HepG2 (cell line): ENCODE results near the gene NUF2. TPM values are rescaled to one million over a fixed set of nuclear protein-coding genes. Genes with fewer than 3 reads are reported as not detected.

ENCODE experiments used
- CBX2 ChIP-seq, 2 experiments: fragments of 200-600 bp in 1 of 2; sonication (generic); formaldehyde crosslinking in 1 of 2; IDR thresholded peaks; 2 replicates each; pipeline versions ENCODE4 v1.7.0 to v1.8.1; 2018 to 2022; ENCODE audit warnings: low read depth in 2 of 2, low read length in 1 of 2, mild to moderate bottlenecking in 1 of 2, missing genetic modification reagents in 1 of 2
- NFE2L2 ChIP-seq: fragments of 150-350 bp; IDR thresholded peaks from 2 replicates; pipeline ENCODE4 v1.6.1; 2014; ENCODE audit warnings: low read length
- NFYC ChIP-seq: IDR thresholded peaks from 2 replicates; pipeline ENCODE4 v1.6.1; 2016; ENCODE audit warnings: missing genetic modification reagents, missing compliant biosample characterization
- RCOR2 ChIP-seq: IDR thresholded peaks from 2 replicates; pipeline ENCODE4 v1.6.1; 2016; ENCODE audit warnings: missing biosample characterization, missing genetic modification reagents
- ZNF484 ChIP-seq: sonication (generic); formaldehyde crosslinking; IDR thresholded peaks from 2 replicates; pipeline ENCODE4 v1.5.1; 2020; ENCODE audit warnings: mild to moderate bottlenecking, low read depth, missing genetic modification reagents, borderline replicate concordance
- ZNF563 ChIP-seq: sonication (generic); formaldehyde crosslinking; IDR thresholded peaks from 2 replicates; pipeline ENCODE4 v1.8.0; 2022; ENCODE audit warnings: mild to moderate bottlenecking, moderate library complexity, missing genetic modification reagents
- polyA plus RNA-seq, 8 experiments: library from polyadenylated mRNA; depleted of rRNA in 3 of 8; stranded (reverse) in 7 of 8; unstranded in 1 of 8; fragments of >200 nt; fragmentation: Illumina TruSeq in 4 of 8; extraction: Trizol in 4 of 8; gene quantifications; 2 replicates each; pipeline versions ENCODE4 v1.2.1 to v1.2.3, GENCODE V29; 2011 to 2016; ENCODE audit warnings: low read depth in 4 of 8, missing spikeins in 1 of 8, mixed read lengths in 1 of 8; ENCODE audit not compliant: insufficient read depth in 1 of 8
- total RNA-seq, 5 experiments: library from RNA; depleted of rRNA; stranded (reverse); fragments of >200 nt; fragmentation: Illumina TruSeq; extraction: Trizol; gene quantifications; 2 replicates each; pipeline ENCODE4 v1.2.3, GENCODE V29; 2016; ENCODE audit warnings: low read depth in 1 of 5
- TF ChIP-seq, protein P1 (sequence below): sonication (generic); formaldehyde crosslinking; IDR thresholded peaks from 2 replicates; pipeline ENCODE4 v1.4.0; 2020; ENCODE audit warnings: missing genetic modification reagents
- TF ChIP-seq, protein P2 (sequence below): IDR thresholded peaks from 2 replicates; pipeline ENCODE4 v1.6.1; 2016; ENCODE audit warnings: control low read depth
- TF ChIP-seq, protein P3 (sequence below): sonication (generic); formaldehyde crosslinking; IDR thresholded peaks from 2 replicates; pipeline ENCODE4 v1.5.1; 2020; ENCODE audit warnings: mild to moderate bottlenecking, missing genetic modification reagents, moderate library complexity
- TF ChIP-seq, protein P4 (sequence below): sonication (generic); formaldehyde crosslinking; IDR thresholded peaks from 2 replicates; pipeline ENCODE4 v1.8.0; 2023; ENCODE audit warnings: mild to moderate bottlenecking, missing genetic modification reagents
- TF ChIP-seq, protein P5 (sequence below): IDR thresholded peaks from 2 replicates; pipeline ENCODE4 v1.6.1; 2018; ENCODE audit warnings: missing genetic modification reagents

The NUF2 gene
- total and polyA plus RNA-seq, 2 of the 13 experiments (the other 11 are each of a cell fraction or from before 2014, with no cell fraction given) = 26.0 to 39.4 TPM

DNA sequence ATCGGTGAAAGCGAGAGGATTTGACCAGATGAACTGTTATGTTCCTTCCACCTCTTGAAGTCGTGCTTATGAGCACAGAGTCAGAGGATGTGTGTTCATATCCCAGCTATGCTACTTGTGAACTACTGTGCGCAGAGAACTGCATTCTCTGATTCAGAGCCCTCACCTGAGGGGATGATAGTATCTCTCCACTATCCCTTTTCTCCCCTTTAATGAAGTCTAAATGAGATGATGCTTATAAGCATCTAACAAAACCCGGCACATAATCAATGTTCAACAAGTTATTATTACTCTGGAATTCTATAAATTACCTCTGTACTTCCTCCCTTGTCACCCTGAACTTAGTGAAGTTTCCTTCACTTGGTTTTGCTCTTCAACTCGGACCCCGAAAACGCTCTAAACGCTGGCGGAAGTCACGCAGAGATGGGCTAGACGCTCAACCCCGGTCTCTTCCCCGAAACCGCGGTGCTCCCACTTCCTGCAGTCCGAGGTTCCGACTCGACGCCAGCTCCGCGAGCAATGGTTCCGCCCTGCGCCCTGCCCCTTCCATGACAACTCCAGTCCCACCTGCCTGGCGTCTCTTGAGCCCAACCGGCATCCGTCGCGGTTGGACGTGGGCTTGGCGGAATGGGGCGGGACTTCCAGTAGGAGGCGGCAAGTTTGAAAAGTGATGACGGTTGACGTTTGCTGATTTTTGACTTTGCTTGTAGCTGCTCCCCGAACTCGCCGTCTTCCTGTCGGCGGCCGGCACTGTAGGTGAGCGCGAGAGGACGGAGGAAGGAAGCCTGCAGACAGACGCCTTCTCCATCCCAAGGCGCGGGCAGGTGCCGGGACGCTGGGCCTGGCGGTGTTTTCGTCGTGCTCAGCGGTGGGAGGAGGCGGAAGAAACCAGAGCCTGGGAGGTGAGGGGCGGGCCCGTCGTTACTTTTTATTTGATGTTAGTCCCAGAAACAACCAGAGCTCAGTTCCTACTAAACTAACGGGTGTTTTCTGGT, at the start of gene NUF2 (continued):
- TF ChIP-seq, protein P1, sequence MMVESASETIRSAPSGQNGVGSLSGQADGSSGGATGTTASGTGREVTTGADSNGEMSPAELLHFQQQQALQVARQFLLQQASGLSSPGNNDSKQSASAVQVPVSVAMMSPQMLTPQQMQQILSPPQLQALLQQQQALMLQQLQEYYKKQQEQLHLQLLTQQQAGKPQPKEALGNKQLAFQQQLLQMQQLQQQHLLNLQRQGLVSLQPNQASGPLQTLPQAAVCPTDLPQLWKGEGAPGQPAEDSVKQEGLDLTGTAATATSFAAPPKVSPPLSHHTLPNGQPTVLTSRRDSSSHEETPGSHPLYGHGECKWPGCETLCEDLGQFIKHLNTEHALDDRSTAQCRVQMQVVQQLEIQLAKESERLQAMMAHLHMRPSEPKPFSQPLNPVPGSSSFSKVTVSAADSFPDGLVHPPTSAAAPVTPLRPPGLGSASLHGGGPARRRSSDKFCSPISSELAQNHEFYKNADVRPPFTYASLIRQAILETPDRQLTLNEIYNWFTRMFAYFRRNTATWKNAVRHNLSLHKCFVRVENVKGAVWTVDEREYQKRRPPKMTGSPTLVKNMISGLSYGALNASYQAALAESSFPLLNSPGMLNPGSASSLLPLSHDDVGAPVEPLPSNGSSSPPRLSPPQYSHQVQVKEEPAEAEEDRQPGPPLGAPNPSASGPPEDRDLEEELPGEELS (CRISPR knock-in tag) = peak; percentile 85
- peak; percentile 81 for TF ChIP-seq RCOR2 (CRISPR knock-in tag)
- TF ChIP-seq ZNF563 (CRISPR knock-in tag) = peak; percentile 98
- TF ChIP-seq ZNF484 (CRISPR knock-in tag) = no peak
- no peak; the same call in 1 of the 2 replicates for TF ChIP-seq CBX2 (IDR thresholded peaks at IDR 0.05; ENCODE audit: low read depth, low read length)
- TF ChIP-seq CBX2 (CRISPR knock-in tag; IDR thresholded peaks at IDR 0.05; ENCODE audit: low read depth) = peak; percentile 95; the same call in 1 of the 2 replicates
- peak; percentile 70 for TF ChIP-seq NFYC (CRISPR knock-in tag)
- TF ChIP-seq NFE2L2 = 0 out of 2 replicates have a peak, but pooled peaks have one; percentile 41
- TF ChIP-seq, protein P2, sequence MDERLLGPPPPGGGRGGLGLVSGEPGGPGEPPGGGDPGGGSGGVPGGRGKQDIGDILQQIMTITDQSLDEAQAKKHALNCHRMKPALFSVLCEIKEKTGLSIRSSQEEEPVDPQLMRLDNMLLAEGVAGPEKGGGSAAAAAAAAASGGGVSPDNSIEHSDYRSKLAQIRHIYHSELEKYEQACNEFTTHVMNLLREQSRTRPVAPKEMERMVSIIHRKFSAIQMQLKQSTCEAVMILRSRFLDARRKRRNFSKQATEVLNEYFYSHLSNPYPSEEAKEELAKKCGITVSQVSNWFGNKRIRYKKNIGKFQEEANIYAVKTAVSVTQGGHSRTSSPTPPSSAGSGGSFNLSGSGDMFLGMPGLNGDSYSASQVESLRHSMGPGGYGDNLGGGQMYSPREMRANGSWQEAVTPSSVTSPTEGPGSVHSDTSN (CRISPR knock-in tag) = peak; percentile 58
- TF ChIP-seq, protein P3, sequence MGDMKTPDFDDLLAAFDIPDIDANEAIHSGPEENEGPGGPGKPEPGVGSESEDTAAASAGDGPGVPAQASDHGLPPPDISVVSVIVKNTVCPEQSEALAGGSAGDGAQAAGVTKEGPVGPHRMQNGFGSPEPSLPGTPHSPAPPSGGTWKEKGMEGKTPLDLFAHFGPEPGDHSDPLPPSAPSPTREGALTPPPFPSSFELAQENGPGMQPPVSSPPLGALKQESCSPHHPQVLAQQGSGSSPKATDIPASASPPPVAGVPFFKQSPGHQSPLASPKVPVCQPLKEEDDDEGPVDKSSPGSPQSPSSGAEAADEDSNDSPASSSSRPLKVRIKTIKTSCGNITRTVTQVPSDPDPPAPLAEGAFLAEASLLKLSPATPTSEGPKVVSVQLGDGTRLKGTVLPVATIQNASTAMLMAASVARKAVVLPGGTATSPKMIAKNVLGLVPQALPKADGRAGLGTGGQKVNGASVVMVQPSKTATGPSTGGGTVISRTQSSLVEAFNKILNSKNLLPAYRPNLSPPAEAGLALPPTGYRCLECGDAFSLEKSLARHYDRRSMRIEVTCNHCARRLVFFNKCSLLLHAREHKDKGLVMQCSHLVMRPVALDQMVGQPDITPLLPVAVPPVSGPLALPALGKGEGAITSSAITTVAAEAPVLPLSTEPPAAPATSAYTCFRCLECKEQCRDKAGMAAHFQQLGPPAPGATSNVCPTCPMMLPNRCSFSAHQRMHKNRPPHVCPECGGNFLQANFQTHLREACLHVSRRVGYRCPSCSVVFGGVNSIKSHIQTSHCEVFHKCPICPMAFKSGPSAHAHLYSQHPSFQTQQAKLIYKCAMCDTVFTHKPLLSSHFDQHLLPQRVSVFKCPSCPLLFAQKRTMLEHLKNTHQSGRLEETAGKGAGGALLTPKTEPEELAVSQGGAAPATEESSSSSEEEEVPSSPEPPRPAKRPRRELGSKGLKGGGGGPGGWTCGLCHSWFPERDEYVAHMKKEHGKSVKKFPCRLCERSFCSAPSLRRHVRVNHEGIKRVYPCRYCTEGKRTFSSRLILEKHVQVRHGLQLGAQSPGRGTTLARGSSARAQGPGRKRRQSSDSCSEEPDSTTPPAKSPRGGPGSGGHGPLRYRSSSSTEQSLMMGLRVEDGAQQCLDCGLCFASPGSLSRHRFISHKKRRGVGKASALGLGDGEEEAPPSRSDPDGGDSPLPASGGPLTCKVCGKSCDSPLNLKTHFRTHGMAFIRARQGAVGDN (CRISPR knock-in tag) = peak; percentile 96
- TF ChIP-seq, protein P4, sequence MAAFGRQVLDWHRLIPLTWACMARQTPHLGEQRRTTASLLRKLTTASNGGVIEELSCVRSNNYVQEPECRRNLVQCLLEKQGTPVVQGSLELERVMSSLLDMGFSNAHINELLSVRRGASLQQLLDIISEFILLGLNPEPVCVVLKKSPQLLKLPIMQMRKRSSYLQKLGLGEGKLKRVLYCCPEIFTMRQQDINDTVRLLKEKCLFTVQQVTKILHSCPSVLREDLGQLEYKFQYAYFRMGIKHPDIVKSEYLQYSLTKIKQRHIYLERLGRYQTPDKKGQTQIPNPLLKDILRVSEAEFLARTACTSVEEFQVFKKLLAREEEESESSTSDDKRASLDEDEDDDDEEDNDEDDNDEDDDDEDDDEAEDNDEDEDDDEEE (CRISPR knock-in tag) = 0 out of 2 replicates have a peak, but pooled peaks have one; percentile 18
- TF ChIP-seq, protein P5, sequence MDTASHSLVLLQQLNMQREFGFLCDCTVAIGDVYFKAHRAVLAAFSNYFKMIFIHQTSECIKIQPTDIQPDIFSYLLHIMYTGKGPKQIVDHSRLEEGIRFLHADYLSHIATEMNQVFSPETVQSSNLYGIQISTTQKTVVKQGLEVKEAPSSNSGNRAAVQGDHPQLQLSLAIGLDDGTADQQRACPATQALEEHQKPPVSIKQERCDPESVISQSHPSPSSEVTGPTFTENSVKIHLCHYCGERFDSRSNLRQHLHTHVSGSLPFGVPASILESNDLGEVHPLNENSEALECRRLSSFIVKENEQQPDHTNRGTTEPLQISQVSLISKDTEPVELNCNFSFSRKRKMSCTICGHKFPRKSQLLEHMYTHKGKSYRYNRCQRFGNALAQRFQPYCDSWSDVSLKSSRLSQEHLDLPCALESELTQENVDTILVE (CRISPR knock-in tag) = peak; percentile 97
